DND-41 (cell line): Measurements from ENCODE around the gene IGFBP7.

Experiments
- ATAC-seq: fragments of 200-7000 bp; cut with Tn5 transposase; 3 replicates; pipeline ENCODE4 v1.9.1; 2021; ENCODE audit warnings: low read depth; ENCODE audit not compliant: insufficient read depth
- DNase-seq: peaks from one replicate; pipeline ENCODE4 v3.0.0-alpha.2; 2020
- H2AFZ ChIP-seq: 2 replicates; pipeline ENCODE4 v1.6.0; 2012; ENCODE audit warnings: low read depth, low read length
- H3K27ac ChIP-seq: 2 replicates; pipeline ENCODE4 v1.5.1; 2012; ENCODE audit warnings: low read length, inconsistent platforms
- H3K27me3 ChIP-seq: fragments of 200-600 bp; sonication (generic); 2 replicates; pipeline ENCODE4 v1.6.0; 2012; ENCODE audit warnings: low read length, mild to moderate bottlenecking, inconsistent platforms; ENCODE audit not compliant: insufficient read depth, poor library complexity
- H3K36me3 ChIP-seq: 2 replicates; pipeline ENCODE4 v1.5.1; 2012; ENCODE audit warnings: low read length, inconsistent platforms; ENCODE audit not compliant: insufficient read depth
- H3K4me1 ChIP-seq: 2 replicates; pipeline ENCODE4 v1.5.1; 2012; ENCODE audit warnings: mild to moderate bottlenecking, low read length; ENCODE audit not compliant: insufficient read depth
- H3K4me2 ChIP-seq: 2 replicates; pipeline ENCODE4 v1.6.0; 2012; ENCODE audit warnings: mild to moderate bottlenecking, moderate library complexity, low read length, inconsistent platforms; ENCODE audit not compliant: insufficient read depth
- H3K4me3 ChIP-seq, 2 experiments: fragments of 200-600 bp in 1 of 2; shearing (Covaris generic) in 1 of 2; 2 replicates each; pipeline ENCODE4 v1.5.1; 2012 to 2016; ENCODE audit warnings: inconsistent platforms in 2 of 2, low read length in 2 of 2, mild to moderate bottlenecking in 2 of 2, low read depth in 1 of 2, moderate library complexity in 1 of 2
- H3K79me2 ChIP-seq: 2 replicates; pipeline ENCODE4 v1.6.0; 2012; ENCODE audit warnings: low read length, inconsistent platforms; ENCODE audit not compliant: insufficient read depth
- H3K9ac ChIP-seq: 2 replicates; pipeline ENCODE4 v1.6.0; 2012; ENCODE audit warnings: low read depth, mild to moderate bottlenecking, inconsistent platforms, low read length, moderate library complexity
- H3K9me3 ChIP-seq: 2 replicates; pipeline ENCODE4 v1.5.1; 2012; ENCODE audit warnings: low read length, moderate library complexity, mild to moderate bottlenecking, inconsistent platforms; ENCODE audit not compliant: insufficient read depth, severe bottlenecking
- H4K20me1 ChIP-seq: 2 replicates; pipeline ENCODE4 v1.6.0; 2012; ENCODE audit warnings: low read length; ENCODE audit not compliant: insufficient read depth
- EZH2 ChIP-seq: IDR thresholded peaks from 3 replicates; pipeline ENCODE4 v1.6.1; 2012; ENCODE audit warnings: borderline replicate concordance, low read depth, mild to moderate bottlenecking, moderate library complexity, low read length, inconsistent platforms; ENCODE audit not compliant: severe bottlenecking
- TF ChIP-seq, protein P1 (sequence below): IDR thresholded peaks from 2 replicates; pipeline ENCODE4 v1.5.1; 2012; ENCODE audit warnings: borderline replicate concordance, low read length, moderate library complexity, mild to moderate bottlenecking; ENCODE audit not compliant: poor library complexity, severe bottlenecking; ENCODE audit errors: extremely low read depth

Gene IGFBP7

DNA sequence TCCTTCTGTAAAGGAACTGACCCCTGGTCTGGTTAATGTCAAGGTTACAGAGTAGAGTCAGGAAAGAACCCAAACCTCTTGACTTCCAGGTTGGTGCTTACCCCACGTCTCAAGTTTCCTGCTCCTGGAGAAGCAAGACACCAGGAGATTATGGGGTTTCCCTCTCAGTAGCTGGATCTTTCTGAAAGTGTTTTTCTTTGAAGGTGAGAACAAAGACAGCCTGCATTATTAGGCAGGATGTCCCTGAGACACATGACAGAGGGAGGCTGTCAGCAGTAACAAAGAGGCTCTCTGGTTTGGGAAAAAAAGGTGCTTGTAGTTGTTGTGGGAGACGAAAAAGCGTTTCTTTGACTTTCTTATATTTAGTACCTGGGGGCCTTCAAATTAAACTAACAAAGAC, 44.7 kb upstream of the IGFBP7 start:
- Histone ChIP-seq H3K79me2 (no peaks in the 10 kb centered on the region), H3K9ac (no peak overlapping the region), H3K4me1 (no peaks in the 10 kb centered on the region), H3K4me2 (no peak overlapping the region), H3K27me3 (peaks cover 11% of the 10 kb centered on the region), H3K27ac (no peak overlapping the region), H4K20me1 (no peaks in the 10 kb centered on the region), H2AFZ (no peak overlapping the region), H3K36me3 (no peaks in the 10 kb centered on the region), H3K9me3 (no peaks in the 10 kb centered on the region), H3K4me3 (no peak overlapping the region)
- no peak for TF ChIP-seq EZH2
- TF ChIP-seq, protein P1, sequence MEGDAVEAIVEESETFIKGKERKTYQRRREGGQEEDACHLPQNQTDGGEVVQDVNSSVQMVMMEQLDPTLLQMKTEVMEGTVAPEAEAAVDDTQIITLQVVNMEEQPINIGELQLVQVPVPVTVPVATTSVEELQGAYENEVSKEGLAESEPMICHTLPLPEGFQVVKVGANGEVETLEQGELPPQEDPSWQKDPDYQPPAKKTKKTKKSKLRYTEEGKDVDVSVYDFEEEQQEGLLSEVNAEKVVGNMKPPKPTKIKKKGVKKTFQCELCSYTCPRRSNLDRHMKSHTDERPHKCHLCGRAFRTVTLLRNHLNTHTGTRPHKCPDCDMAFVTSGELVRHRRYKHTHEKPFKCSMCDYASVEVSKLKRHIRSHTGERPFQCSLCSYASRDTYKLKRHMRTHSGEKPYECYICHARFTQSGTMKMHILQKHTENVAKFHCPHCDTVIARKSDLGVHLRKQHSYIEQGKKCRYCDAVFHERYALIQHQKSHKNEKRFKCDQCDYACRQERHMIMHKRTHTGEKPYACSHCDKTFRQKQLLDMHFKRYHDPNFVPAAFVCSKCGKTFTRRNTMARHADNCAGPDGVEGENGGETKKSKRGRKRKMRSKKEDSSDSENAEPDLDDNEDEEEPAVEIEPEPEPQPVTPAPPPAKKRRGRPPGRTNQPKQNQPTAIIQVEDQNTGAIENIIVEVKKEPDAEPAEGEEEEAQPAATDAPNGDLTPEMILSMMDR: no peak
- no peak for DNase-seq
- no peak for ATAC-seq

DNA sequence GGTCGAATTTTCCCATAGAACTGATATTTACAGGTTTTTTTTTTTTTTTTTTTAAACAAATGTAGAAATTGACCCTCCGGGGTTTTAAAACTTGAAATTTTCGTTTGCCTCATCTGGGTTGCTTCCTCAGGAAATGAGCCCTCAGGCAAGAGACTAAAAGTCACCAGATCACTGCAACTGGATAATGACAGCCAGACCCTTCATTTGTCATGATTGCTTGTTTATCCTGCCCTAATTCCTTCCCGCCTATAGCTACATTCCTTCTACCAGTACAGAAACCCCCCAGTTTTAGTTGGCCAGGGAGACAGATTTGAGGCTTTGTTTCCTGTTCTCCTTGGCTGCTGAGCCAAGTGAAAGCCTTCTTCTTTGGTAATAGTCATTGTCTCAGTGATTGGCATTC, 44.0 kb upstream of the IGFBP7 start:
- no peak overlapping the region; the same call in 1 of the 2 replicates for H2AFZ ChIP-seq

DNA sequence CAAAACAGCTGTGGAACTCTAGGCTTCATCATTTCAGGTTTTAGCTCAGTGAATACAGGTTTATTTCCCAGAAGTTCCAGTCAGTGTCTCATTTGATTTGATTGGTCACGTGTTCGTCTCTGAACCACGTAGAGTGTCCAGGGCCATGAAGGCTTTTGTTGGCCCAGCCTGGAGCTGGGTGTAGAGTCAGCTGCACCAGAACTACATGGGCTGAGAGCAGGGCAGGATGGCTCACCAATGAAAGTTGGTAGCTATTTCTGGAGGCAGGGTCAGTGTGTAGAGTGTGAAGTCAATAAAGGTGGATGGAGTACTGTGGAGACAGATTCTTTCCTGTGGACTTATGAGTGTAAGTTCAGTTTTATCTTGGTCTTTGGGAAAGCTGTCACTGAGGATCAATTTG, 43.0 kb upstream of the IGFBP7 start:
- H3K79me2 ChIP-seq: no peaks in the 10 kb centered on the region
- no peaks in the 10 kb centered on the region for H4K20me1 ChIP-seq
- peaks cover 11% of the 10 kb centered on the region for H3K27me3 ChIP-seq
- H3K9me3 ChIP-seq: no peaks in the 10 kb centered on the region
- H3K4me1 ChIP-seq: no peaks in the 10 kb centered on the region
- DNase-seq: no peak
- no peak for ATAC-seq
- no peak overlapping the region for H3K9ac ChIP-seq
- H3K27ac ChIP-seq: no peak overlapping the region
- TF ChIP-seq, protein P1: no peak
- TF ChIP-seq EZH2: no peak
- H3K4me3 ChIP-seq: no peak overlapping the region
- H3K4me2 ChIP-seq: no peak overlapping the region
- H2AFZ ChIP-seq: no peak overlapping the region
- H3K36me3 ChIP-seq: no peaks in the 10 kb centered on the region

More for the DNA sequence above, 44.0 kb upstream of the IGFBP7 start:
- Histone ChIP-seq H4K20me1 (no peaks in the 10 kb centered on the region), H3K79me2 (no peaks in the 10 kb centered on the region), H3K4me3 (no peak overlapping the region), H3K9me3 (no peaks in the 10 kb centered on the region), H3K27me3 (peaks cover 11% of the 10 kb centered on the region), H3K4me2 (no peak overlapping the region), H3K27ac (no peak overlapping the region), H3K4me1 (no peaks in the 10 kb centered on the region), H3K9ac (no peak overlapping the region), H3K36me3 (no peaks in the 10 kb centered on the region)
- TF ChIP-seq, protein P1: no peak
- no peak for TF ChIP-seq EZH2
- ATAC-seq: no peak
- DNase-seq: no peak

DNA sequence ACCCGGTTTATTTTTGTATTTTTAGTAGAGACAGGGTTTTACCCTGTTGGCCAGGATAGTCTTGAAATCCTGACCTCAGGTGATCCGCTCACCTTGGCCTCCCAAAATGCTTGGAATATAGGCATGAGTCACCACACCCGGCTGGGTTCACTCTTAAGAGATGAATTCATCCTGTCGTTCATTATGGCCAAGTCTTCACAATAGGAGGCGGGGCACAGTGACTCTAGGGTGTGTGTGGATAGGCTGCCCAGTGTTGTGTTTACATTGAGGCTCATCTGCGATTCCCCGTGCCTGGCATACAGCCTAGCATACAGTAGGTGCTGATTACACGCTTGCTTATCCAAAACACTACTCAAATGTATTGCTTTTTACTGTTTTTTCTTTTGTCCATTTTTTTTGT, 41.3 kb upstream of the IGFBP7 start:
- H3K4me3 ChIP-seq: no peak overlapping the region
- H3K27ac ChIP-seq: no peak overlapping the region
- no peaks in the 10 kb centered on the region for H4K20me1 ChIP-seq
- H3K36me3 ChIP-seq: no peaks in the 10 kb centered on the region
- H3K4me1 ChIP-seq: no peaks in the 10 kb centered on the region
- no peaks in the 10 kb centered on the region for H3K9me3 ChIP-seq
- H3K27me3 ChIP-seq: peaks cover 11% of the 10 kb centered on the region
- no peak overlapping the region for H3K4me2 ChIP-seq
- no peak for TF ChIP-seq EZH2
- TF ChIP-seq, protein P1: no peak
- DNase-seq (no peak), ATAC-seq (no peak)
- H2AFZ ChIP-seq: no peak overlapping the region
- H3K79me2 ChIP-seq: no peaks in the 10 kb centered on the region
- no peak overlapping the region for H3K9ac ChIP-seq
